HepG2 (cell line): ENCODE results near the gene KLHDC4.

Experiments
- POLR2AphosphoS5 ChIP-seq: IDR thresholded peaks from 2 replicates; pipeline ENCODE4 v1.6.1; 2012; ENCODE audit warnings: low read depth, low read length
- RAD21 ChIP-seq: fragments of 450-650 bp; formaldehyde crosslinking; IDR thresholded peaks from 2 replicates; pipeline ENCODE4 v1.5.0; 2020; ENCODE audit warnings: mild to moderate bottlenecking
- TF ChIP-seq, protein P1 (sequence below), 2 experiments: sonication (generic) in 1 of 2; formaldehyde crosslinking in 1 of 2; IDR thresholded peaks; 2 replicates each; pipeline versions ENCODE4 v1.5.1 to v1.6.1; 2011 to 2020; ENCODE audit warnings: borderline replicate concordance in 1 of 2, low read depth in 1 of 2, low read length in 1 of 2, mild to moderate bottlenecking in 1 of 2, missing genetic modification reagents in 1 of 2, moderate library complexity in 1 of 2
- TF ChIP-seq, protein P2 (sequence below): sonication (generic); formaldehyde crosslinking; IDR thresholded peaks from 2 replicates; pipeline ENCODE4 v1.4.0; 2020; ENCODE audit warnings: missing genetic modification reagents, low read depth, mild to moderate bottlenecking, borderline replicate concordance

DNA sequence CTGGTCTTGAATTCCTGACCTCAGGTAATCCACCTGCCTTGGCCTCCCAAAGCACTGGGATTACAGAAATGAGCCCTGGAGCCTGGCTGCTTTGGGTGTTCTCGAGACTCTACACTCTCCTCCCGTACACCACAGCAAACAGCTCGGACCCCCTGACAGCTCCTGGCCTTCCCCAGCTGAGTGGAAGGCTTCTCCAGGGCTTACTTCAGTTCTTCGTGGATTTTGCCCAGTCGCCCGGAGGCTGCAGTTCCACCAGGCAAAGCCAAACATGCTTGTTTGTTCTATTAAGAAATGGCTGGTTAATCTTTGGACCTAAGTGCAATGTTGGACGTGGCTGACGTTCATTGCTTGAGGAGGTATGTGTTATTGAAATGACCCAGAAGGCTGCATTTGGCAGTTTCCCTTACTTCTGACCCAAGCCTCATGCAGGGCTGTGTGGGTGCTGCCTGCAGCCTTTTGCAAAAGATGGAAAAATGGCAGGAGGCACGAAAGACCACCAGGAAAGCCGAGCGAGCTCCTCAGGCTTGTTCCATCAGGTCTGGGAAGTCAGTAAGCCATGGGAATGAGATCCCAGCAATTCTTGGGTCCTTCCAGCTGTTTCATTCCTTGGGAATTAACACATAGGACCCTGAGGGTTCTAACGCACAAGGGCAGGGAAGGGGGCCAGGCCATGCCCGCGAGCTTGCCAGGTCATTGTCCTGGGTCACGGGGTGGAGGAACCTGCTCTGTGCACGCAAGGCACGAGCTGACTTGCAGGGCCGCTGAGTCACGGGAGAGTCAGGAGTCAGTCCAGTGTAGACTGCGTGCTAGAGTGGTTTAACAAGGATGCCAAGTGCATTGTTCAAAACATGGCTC, 23.9 kb upstream of the KLHDC4 start:
- TF ChIP-seq, protein P1, sequence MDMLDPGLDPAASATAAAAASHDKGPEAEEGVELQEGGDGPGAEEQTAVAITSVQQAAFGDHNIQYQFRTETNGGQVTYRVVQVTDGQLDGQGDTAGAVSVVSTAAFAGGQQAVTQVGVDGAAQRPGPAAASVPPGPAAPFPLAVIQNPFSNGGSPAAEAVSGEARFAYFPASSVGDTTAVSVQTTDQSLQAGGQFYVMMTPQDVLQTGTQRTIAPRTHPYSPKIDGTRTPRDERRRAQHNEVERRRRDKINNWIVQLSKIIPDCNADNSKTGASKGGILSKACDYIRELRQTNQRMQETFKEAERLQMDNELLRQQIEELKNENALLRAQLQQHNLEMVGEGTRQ (IDR thresholded peaks at IDR 0.05; ENCODE audit: low read depth, low read length): no peak
- TF ChIP-seq, protein P1 (CRISPR knock-in tag; IDR thresholded peaks at IDR 0.05; ENCODE audit: borderline replicate concordance): no peak
- TF ChIP-seq, protein P2, sequence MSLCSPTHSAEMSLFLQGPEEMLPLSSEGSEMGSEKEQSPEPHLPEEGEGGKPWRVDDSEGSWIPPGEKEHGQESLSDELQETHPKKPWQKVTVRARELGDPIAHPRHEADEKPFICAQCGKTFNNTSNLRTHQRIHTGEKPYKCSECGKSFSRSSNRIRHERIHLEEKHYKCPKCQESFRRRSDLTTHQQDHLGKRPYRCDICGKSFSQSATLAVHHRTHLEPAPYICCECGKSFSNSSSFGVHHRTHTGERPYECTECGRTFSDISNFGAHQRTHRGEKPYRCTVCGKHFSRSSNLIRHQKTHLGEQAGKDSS (CRISPR knock-in tag): no peak
- TF ChIP-seq POLR2AphosphoS5 (peak; percentile 60), RAD21 (CRISPR knock-in tag) (no peak)
